ENCODE results near the gene CCL23.
A peak's percentile ranks its signal among the peaks of the same experiment; 100 is the strongest.

Gene CCL23

GRCh38 chr17:35981908-35982330 is 35.9 kb downstream of the CCL23 start:
- Histone ChIP-seq H3K27me3 (ENCODE audit: insufficient read depth, low read depth, severe bottlenecking) (no peaks in the 10 kb centered on the region), H3K27ac (no peak overlapping the region), H3K4me3 (ENCODE audit: low read depth, low read length) (no peak overlapping the region), H3K9me3 (ENCODE audit: severe bottlenecking) (no peaks in the 10 kb centered on the region), H3K36me3 (no peaks in the 10 kb centered on the region)
- peak; percentile 87 for TF ChIP-seq CTCF (IDR thresholded peaks at IDR 0.05; ENCODE audit: low read depth, low read length)
- peak; percentile 67 for DNase-seq

- TF ChIP-seq CTCF (IDR thresholded peaks at IDR 0.05; ENCODE audit: low read depth, low read length): no peak
- no peaks in the 10 kb centered on the region for H3K9me3 ChIP-seq (ENCODE audit: severe bottlenecking)
- H3K27ac ChIP-seq: no peak within 1 kb of the TSS
- H3K27me3 ChIP-seq (ENCODE audit: insufficient read depth, low read depth, severe bottlenecking): no peaks in the 10 kb centered on the region
- H3K36me3 ChIP-seq: no peaks in the 10 kb centered on the region
- no peak within 1 kb of the TSS for H3K4me3 ChIP-seq (ENCODE audit: low read depth, low read length)
- no peak for DNase-seq
These were observed 36.5 kb downstream of the CCL23 start, which contains the start of gene CCL16 for GRCh38 chr17:35981246-35981645. TSS of gene CCL16 (minus strand) at chr17:35981497. CDS start at chr17:35981420, 77 bp downstream.

GRCh38 chr17:35978346-35978745 is 39.4 kb downstream of the CCL23 start:
- no peaks in the 10 kb centered on the region for H3K9me3 ChIP-seq (ENCODE audit: severe bottlenecking)
- H3K27me3 ChIP-seq (ENCODE audit: insufficient read depth, low read depth, severe bottlenecking): no peaks in the 10 kb centered on the region
- no peak for DNase-seq
- no peak for TF ChIP-seq CTCF (IDR thresholded peaks at IDR 0.05; ENCODE audit: low read depth, low read length)
- H3K27ac ChIP-seq: no peak overlapping the region
- no peak overlapping the region for H3K4me3 ChIP-seq (ENCODE audit: low read depth, low read length)
- no peaks in the 10 kb centered on the region for H3K36me3 ChIP-seq

- H3K9me3 ChIP-seq (ENCODE audit: severe bottlenecking): no peaks in the 10 kb centered on the region
- no peak overlapping the region for H3K4me3 ChIP-seq (ENCODE audit: low read depth, low read length)
- no peak for TF ChIP-seq CTCF (IDR thresholded peaks at IDR 0.05; ENCODE audit: low read depth, low read length)
- DNase-seq: no peak
- no peaks in the 10 kb centered on the region for H3K27me3 ChIP-seq (ENCODE audit: insufficient read depth, low read depth, severe bottlenecking)
- H3K27ac ChIP-seq: no peak overlapping the region
- no peaks in the 10 kb centered on the region for H3K36me3 ChIP-seq
These were observed 40.3 kb downstream of the CCL23 start for GRCh38 chr17:35977509-35977908.

GRCh38 chr17:35973333-35974260 is 44.2 kb downstream of the CCL23 start:
- no peaks in the 10 kb centered on the region for H3K9me3 ChIP-seq (ENCODE audit: severe bottlenecking)
- no peaks in the 10 kb centered on the region for H3K27me3 ChIP-seq (ENCODE audit: insufficient read depth, low read depth, severe bottlenecking)
- no peak for TF ChIP-seq CTCF (IDR thresholded peaks at IDR 0.05; ENCODE audit: low read depth, low read length)
- no peaks in the 10 kb centered on the region for H3K36me3 ChIP-seq
- no peak overlapping the region for H3K27ac ChIP-seq
- DNase-seq: no peak
- H3K4me3 ChIP-seq (ENCODE audit: low read depth, low read length): no peak overlapping the region

All from WERI-Rb-1 (cell line).